Measurements from ENCODE around the gene FBXO10.

- TF ChIP-seq, protein P1, sequence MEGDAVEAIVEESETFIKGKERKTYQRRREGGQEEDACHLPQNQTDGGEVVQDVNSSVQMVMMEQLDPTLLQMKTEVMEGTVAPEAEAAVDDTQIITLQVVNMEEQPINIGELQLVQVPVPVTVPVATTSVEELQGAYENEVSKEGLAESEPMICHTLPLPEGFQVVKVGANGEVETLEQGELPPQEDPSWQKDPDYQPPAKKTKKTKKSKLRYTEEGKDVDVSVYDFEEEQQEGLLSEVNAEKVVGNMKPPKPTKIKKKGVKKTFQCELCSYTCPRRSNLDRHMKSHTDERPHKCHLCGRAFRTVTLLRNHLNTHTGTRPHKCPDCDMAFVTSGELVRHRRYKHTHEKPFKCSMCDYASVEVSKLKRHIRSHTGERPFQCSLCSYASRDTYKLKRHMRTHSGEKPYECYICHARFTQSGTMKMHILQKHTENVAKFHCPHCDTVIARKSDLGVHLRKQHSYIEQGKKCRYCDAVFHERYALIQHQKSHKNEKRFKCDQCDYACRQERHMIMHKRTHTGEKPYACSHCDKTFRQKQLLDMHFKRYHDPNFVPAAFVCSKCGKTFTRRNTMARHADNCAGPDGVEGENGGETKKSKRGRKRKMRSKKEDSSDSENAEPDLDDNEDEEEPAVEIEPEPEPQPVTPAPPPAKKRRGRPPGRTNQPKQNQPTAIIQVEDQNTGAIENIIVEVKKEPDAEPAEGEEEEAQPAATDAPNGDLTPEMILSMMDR (IDR thresholded peaks at IDR 0.05), result no peak
- TF ChIP-seq POLR2A (IDR thresholded peaks at IDR 0.05), result no peak
- TF ChIP-seq EP300 (IDR thresholded peaks at IDR 0.05; ENCODE audit: low read depth), result no peak
- peak; percentile 78 to 90 (median 89) for TF ChIP-seq POLR2AphosphoS5 (IDR thresholded peaks at IDR 0.05)
Measured at GRCh38 chr9:37465249-37466036, 110.7 kb downstream of the FBXO10 start, which contains the start of gene ZBTB5.
